22Rv1 (cell line): ENCODE measurements around the gene GULP1.

Experiments used
- ZFX ChIP-seq: fragments of 450-650 bp; IDR thresholded peaks from 2 replicates; pipeline ENCODE4 v1.6.1; 2017; ENCODE audit warnings: antibody characterized with exemption, borderline replicate concordance
- TF ChIP-seq, protein P1 (sequence below): fragments of 450-650 bp; IDR thresholded peaks from 2 replicates; pipeline ENCODE4 v1.5.1; 2017; ENCODE audit warnings: mild to moderate bottlenecking

DNA sequence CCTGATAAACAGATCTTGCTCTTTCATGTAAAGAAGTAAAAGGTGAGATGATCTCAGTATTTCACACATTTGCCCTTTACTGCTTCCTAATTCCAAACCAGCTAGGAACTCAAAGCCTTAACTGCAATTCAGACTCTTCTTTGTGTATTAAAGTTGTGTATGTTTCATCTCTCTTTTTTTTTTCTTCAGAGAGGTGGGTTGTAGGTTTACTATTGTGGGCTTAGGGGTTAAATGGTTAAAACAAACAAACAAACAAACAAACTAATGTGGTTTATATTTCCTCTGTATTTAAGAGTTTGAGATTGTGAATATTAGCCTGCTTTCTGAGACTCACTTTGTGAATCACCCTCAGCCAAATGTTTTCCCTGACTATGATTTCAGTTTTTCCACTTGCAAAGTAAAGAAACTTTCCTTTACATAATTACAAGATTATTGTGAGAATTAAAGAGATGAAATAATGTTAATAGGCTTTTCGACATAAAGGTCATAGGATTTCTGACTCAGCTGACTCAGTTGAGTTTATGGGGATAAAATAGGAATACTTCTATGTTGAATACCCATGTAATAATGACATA lies 2.8 kb downstream of the GULP1 start:
- TF ChIP-seq, protein P1, sequence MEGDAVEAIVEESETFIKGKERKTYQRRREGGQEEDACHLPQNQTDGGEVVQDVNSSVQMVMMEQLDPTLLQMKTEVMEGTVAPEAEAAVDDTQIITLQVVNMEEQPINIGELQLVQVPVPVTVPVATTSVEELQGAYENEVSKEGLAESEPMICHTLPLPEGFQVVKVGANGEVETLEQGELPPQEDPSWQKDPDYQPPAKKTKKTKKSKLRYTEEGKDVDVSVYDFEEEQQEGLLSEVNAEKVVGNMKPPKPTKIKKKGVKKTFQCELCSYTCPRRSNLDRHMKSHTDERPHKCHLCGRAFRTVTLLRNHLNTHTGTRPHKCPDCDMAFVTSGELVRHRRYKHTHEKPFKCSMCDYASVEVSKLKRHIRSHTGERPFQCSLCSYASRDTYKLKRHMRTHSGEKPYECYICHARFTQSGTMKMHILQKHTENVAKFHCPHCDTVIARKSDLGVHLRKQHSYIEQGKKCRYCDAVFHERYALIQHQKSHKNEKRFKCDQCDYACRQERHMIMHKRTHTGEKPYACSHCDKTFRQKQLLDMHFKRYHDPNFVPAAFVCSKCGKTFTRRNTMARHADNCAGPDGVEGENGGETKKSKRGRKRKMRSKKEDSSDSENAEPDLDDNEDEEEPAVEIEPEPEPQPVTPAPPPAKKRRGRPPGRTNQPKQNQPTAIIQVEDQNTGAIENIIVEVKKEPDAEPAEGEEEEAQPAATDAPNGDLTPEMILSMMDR, result no peak
- no peak for TF ChIP-seq ZFX
